AML-193 (cell line): ENCODE measurements around the gene RAC2.

Source experiments
- DNase-seq, 2 experiments: peaks; one replicate each; lab custom pipeline; 2025; lab: John Stamatoyannopoulos, UW

RAC2 gene

GRCh38 chr22:37221424-37222333 is 22.4 kb downstream of the RAC2 start:
- no peak for DNase-seq

DNA sequence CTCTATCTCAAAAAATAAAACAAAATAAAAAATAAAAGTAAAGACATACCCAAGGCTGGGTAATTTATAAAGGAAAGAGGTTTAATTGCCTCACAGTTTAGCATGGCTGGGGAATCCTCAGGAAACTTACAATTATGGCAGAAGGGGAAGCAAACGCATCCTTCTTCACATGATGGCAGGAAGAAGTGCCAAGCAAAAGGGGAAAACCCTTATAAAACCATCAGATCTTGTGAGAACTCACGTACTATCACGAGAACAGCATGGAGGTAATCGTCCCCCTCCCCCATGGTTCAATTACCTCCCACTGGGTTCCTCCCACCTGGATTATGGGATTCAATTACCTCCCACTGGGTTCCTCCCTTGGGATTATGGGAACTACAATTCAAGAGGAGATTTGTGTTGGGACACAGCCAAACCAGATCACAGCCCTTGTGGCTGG is 23.5 kb downstream of the RAC2 start:
- no peak for DNase-seq

- no peak for DNase-seq
These were observed 24.5 kb downstream of the RAC2 start for GRCh38 chr22:37219533-37219932.

GRCh38 chr22:37218771-37219411 is 25.2 kb downstream of the RAC2 start:
- DNase-seq: no peak

GRCh38 chr22:37218399-37218770 is 25.7 kb downstream of the RAC2 start:
- DNase-seq: no peak

DNA sequence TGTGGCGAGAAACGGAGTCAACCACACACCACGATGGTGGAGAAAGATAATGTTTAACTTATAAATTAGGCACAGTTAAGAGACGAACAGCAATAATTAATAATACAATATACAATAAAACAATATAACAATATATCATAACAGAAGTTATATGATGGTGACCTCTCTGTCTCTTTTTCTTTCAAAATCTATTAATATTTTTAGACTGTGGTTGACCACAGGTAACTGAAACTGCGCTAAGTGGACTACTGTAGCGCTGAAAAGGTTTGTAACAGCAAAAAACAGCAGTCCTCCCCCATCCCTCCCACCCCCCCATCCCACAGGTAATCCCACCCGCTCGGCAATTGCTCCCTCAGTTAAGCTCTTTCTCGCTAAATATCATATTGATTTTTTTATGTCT is 28.2 kb downstream of the RAC2 start:
- DNase-seq: no peak

GRCh38 chr22:37214731-37215030 is 29.4 kb downstream of the RAC2 start:
- no peak for DNase-seq

DNA sequence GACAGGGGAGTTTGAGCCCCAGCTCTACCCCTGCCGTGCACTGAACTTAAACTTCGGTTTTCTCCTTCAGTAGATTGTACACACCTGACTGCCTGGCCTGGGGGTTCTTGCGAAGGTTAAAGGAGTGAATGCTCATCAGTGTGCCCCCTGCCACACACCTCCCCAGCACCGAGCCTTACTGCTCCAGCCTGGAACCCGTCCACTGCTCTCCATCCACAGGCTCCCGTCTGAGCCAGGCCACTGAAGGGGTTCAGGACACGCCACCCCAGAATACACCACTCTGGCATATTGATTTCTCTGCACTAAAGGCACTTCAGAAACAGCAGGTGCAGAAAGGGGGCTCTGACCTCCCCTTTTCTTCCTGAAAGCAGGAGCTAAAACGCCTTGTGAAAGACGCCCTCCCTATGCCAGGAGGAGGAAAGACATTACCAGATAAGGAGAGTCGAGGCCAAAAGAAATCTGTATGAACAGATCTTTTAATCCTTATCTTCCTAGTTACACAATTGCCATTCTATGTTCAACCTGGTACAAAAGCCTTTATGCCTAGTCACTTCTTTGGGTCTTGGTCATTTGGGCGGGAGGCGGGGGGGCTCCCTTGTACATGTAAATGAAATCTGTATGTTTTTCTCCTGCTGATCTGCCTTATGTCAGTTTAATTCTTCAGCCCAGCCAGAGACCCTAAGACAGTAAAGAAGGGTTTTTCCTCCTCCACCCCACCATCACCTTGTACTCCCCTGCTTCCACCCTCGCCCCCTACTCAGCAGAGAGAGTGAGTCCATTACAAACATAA is 29.9 kb downstream of the RAC2 start:
- no peak for DNase-seq

GRCh38 chr22:37213218-37213855 is 30.7 kb downstream of the RAC2 start:
- no peak for DNase-seq

GRCh38 chr22:37212174-37212906 is 31.7 kb downstream of the RAC2 start, which contains the start of gene SSTR3:
SSTR3 (minus strand) TSS chr22:37212477; CDS start chr22:37207803, 4,674 bp downstream.
- no peak for DNase-seq

- no peak for DNase-seq
These were observed 32.2 kb downstream of the RAC2 start for GRCh38 chr22:37211866-37212173.

- no peak for DNase-seq
These were observed 32.8 kb downstream of the RAC2 start for GRCh38 chr22:37211075-37211865.

DNA sequence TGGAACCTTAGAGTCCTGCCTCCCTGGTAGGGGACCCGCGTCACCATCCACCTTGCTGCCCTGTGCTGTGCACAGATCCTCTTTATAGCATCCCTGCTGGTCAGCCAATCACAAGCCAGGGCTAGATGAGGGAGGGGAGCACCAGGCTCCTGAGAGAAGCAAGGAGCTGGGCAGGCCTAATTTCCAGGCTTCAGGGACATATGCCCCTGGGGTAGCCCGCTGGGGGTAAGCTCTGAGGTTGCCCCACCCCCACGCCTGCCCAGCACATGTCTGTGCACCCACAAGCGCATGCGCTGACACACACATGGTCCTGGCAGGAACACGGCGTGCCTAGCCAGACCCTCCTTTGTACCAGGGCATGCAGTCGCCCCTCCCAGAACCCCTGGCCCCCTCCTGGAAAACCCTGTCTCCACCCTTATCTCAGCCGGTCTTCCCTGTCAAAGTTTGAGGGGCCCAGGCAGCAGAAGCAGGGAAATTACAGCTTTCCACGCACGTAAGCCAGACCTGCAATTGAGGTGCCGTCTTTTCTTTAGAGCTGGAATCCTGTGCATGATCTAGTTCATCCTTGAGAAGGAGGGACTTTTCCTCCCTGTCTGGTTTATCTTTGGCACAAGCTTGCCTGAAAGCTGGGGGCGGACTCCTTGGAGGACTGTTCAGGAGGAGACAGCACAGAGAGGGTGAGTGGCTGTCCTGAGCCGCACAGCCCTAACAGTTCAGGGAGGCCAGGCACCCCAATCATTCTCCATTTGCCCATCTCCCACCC is 33.8 kb downstream of the RAC2 start:
- no peak for DNase-seq

DNA sequence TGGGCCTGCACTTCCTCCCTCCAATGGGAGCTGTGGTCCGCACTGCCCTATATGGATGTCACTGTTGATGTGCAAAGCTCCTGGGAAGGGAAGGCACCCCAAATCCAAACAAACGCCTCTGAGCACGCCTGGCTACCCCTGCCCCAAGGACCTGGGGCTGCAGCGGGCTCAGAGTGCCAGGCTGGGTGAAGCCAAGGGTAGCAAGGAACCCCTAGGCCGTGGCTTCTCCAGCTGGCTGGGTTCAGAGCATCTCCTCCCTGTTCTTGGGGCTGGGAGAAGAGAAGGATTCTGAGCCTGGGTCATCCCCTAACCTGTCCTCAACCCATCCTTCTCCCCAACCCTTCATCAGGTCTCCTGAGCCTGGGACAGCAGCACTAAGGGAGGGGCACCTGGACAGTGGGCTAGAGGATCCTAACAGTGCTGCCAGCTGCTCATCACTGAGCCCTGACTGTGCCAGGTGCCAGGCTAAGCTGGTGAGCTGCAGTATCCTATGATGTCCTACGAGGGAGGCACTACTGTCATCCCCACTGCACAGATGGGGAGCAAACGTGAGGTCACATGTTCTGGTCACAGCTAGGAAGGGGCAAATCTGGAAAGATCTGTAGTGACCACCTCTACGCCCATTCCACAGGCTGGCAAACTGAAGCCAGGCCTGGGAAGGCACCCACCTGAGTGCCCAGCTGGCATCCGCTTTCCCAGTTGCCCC is 34.8 kb downstream of the RAC2 start:
- DNase-seq: no peak

GRCh38 chr22:37208401-37209139 is 35.5 kb downstream of the RAC2 start:
- DNase-seq: no peak

GRCh38 chr22:37207981-37208380 is 36.1 kb downstream of the RAC2 start:
- DNase-seq: no peak

- no peak for DNase-seq
These were observed 36.9 kb downstream of the RAC2 start for GRCh38 chr22:37206841-37207821.
